Measurements from ENCODE around the gene PSMD11. TPM values are rescaled to one million over a fixed set of nuclear protein-coding genes. Genes with fewer than 3 reads are reported as not detected.

Gene PSMD11
- total RNA-seq, 3 donors from 2014 or later, result 49.2 to 61.9 (median 56.6) TPM

DNA sequence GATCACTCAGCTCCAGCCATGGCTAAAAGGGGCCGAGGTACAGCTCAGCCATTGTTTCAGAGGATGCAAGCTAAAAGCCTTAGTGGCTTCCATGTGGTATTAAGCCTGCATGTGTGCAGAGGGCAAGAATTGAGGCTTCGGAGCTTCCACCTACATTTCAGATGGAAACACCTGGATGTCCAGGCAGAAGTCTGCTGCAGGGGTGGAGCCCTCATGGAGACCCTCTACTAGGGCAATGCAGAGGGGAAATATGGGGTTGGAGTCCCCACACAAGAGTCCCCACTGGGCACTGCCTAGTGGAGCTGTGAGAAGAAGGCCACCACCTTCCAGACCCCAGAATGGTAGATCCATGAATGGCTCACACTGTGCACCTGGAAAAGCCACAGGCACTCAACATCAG is 14.7 kb upstream of the PSMD11 start:
- DNase-seq (ENCODE audit: low spot score in 2 of 2), result no peak
- no peaks in the 10 kb centered on the region for H3K4me1 ChIP-seq
- H3K27ac ChIP-seq, result no peak overlapping the region
- no peaks in the 10 kb centered on the region for H3K36me3 ChIP-seq
- H3K27me3 ChIP-seq, result no peaks in the 10 kb centered on the region
- H3K9me3 ChIP-seq, result peaks cover 11 to 12% of the 10 kb centered on the region in 2 donors
- TF ChIP-seq, protein P1, sequence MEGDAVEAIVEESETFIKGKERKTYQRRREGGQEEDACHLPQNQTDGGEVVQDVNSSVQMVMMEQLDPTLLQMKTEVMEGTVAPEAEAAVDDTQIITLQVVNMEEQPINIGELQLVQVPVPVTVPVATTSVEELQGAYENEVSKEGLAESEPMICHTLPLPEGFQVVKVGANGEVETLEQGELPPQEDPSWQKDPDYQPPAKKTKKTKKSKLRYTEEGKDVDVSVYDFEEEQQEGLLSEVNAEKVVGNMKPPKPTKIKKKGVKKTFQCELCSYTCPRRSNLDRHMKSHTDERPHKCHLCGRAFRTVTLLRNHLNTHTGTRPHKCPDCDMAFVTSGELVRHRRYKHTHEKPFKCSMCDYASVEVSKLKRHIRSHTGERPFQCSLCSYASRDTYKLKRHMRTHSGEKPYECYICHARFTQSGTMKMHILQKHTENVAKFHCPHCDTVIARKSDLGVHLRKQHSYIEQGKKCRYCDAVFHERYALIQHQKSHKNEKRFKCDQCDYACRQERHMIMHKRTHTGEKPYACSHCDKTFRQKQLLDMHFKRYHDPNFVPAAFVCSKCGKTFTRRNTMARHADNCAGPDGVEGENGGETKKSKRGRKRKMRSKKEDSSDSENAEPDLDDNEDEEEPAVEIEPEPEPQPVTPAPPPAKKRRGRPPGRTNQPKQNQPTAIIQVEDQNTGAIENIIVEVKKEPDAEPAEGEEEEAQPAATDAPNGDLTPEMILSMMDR (IDR thresholded peaks at IDR 0.05), result no peak
- TF ChIP-seq POLR2A (IDR thresholded peaks at IDR 0.05) (no peak), POLR2AphosphoS5 (IDR thresholded peaks at IDR 0.05) (no peak)
- H3K4me3 ChIP-seq, result no peak overlapping the region
- intact Hi-C loops (cut with DNase I; ENCODE audit: low total_unique reads), result no loop called here

DNA sequence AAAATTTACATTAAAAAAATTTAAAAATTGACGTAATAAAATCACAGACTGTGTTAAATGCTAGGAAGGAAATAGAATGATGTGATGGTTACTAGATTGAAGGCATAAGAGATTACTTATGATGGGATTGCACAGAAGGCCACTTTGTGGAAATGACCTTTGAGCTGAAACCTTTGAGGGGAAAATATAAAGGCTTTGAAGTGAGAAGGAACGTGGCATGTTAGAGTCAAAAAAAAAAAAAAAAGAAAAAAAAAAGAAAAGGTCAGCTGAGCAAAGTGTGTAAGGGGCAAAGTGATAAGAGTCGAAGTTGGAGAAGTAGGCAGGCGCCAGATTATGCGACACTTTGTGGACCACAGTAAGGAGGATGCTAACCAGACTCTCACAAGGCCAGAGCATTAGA is 3.6 kb upstream of the PSMD11 start:
- no peaks in the 10 kb centered on the region for H3K9me3 ChIP-seq
- H3K36me3 ChIP-seq, result no peaks in the 10 kb centered on the region
- no peaks in the 10 kb centered on the region for H3K27me3 ChIP-seq
- H3K4me3 ChIP-seq, result no peak overlapping the region
- peaks cover 0 to 3% of the 10 kb centered on the region in 2 donors for H3K4me1 ChIP-seq
- DNase-seq (ENCODE audit: low spot score in 2 of 2), result no peak
- no peak overlapping the region for H3K27ac ChIP-seq
- TF ChIP-seq POLR2A (IDR thresholded peaks at IDR 0.05) (no peak), POLR2AphosphoS5 (IDR thresholded peaks at IDR 0.05) (no peak)
- TF ChIP-seq, protein P1 (IDR thresholded peaks at IDR 0.05), result no peak
- intact Hi-C loops (cut with DNase I; ENCODE audit: low total_unique reads), result no loop called here

DNA sequence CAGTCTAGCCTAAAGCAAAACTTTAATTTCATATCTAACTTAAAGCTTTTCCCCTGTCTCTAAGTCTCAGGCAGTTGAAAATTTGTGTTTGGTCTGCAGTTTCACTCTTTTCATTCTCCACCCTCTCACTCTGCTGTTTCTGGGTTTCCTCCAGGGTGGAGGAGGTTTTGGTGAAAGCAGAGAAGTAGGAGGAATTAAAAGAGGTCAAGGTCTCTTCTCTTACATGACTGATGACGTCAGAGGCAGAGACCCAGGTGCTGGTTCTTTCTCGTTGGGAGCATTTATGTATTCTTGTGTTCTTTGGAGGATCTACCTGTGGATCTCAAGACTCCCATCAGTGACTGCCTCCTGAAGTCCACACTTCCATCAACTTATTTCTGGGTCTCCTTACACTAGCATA is 2.4 kb upstream of the PSMD11 start:
- DNase-seq (ENCODE audit: low spot score in 2 of 2), result no peak
- Histone ChIP-seq H3K9me3 (no peaks in the 10 kb centered on the region), H3K4me3 (no peak overlapping the region), H3K36me3 (no peaks in the 10 kb centered on the region), H3K27me3 (no peaks in the 10 kb centered on the region), H3K27ac (no peak overlapping the region), H3K4me1 (peaks cover 0 to 3% of the 10 kb centered on the region in 2 donors)
- intact Hi-C loops (cut with DNase I; ENCODE audit: low total_unique reads), result no loop called here
- TF ChIP-seq POLR2A (IDR thresholded peaks at IDR 0.05) (no peak), POLR2AphosphoS5 (IDR thresholded peaks at IDR 0.05) (no peak)
- TF ChIP-seq, protein P1 (IDR thresholded peaks at IDR 0.05), result no peak

DNA sequence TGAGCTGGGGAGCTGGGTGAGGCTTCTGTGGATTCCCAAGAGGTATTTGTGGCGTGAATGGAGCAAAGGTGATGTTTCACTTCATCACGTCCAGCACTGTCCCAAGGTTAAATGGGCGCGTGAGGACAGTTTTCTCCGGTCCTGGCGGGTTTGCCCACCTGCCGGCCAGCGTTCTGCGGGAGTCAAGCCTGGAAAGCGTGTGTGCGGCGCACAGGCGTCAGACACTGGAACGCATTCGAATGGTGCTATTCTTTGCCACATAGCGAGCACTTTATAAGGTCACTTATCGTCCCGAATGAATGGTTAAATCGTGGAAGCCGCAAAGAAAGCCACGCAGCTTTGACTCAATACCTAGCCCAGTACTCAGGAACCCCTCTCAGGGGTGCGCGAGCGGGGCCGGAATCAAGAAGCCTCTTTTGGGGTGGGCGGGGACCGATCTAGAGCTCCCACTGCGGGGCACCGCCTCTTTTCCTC is 446 bp upstream of the PSMD11 start:
- peak overlapping the region in 1 of 2 donors; percentile 89 for H3K27ac ChIP-seq
- no peaks in the 10 kb centered on the region for H3K27me3 ChIP-seq
- H3K9me3 ChIP-seq, result no peaks in the 10 kb centered on the region
- TF ChIP-seq, protein P1 (IDR thresholded peaks at IDR 0.05), result peak in 1 of 3 donors; percentile 18
- TF ChIP-seq POLR2A (IDR thresholded peaks at IDR 0.05) (no peak), POLR2AphosphoS5 (IDR thresholded peaks at IDR 0.05) (no peak)
- peaks cover 0 to 3% of the 10 kb centered on the region in 2 donors for H3K4me1 ChIP-seq
- H3K36me3 ChIP-seq, result no peaks in the 10 kb centered on the region
- peak overlapping the region; percentile 98 to 99 (median 99) for H3K4me3 ChIP-seq
- intact Hi-C loops (cut with DNase I; ENCODE audit: low total_unique reads), result no loop called here
- DNase-seq (ENCODE audit: low spot score in 2 of 2), result no peak

DNA sequence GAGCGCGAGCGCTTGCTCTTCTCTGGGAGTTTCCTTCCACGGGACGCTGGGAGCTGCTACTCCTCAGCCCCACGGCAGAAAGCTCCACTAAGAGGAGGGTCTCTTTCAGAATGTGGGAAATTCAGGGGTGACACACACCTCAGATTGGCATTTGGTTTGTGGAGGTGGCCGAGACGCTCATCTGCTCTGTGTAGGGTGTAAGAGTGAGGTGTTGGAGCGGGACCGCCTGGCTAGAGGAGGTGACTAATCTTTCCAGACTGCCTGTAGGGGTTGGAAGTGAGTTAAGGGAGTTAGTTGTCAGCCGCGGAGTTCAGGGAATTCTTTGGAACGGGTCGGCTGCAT is 735 bp downstream of the PSMD11 start:
- H3K27me3 ChIP-seq, result no peaks in the 10 kb centered on the region
- TF ChIP-seq, protein P1 (IDR thresholded peaks at IDR 0.05), result no peak
- no peak for TF ChIP-seq POLR2AphosphoS5 (IDR thresholded peaks at IDR 0.05)
- no peak for TF ChIP-seq POLR2A (IDR thresholded peaks at IDR 0.05)
- DNase-seq (ENCODE audit: low spot score in 2 of 2), result no peak

More for the DNA sequence above, 735 bp downstream of the PSMD11 start:
- H3K4me1 ChIP-seq, result peaks cover 0 to 3% of the 10 kb centered on the region in 2 donors
- H3K27ac ChIP-seq, result peak overlapping the region; percentile 89
- peak overlapping the region; percentile 98 to 99 (median 99) for H3K4me3 ChIP-seq
- H3K9me3 ChIP-seq, result no peaks in the 10 kb centered on the region
- no peaks in the 10 kb centered on the region for H3K36me3 ChIP-seq
- intact Hi-C loops (cut with DNase I; ENCODE audit: low total_unique reads), result no loop called here
